GM18498 (cell line): ENCODE data around the gene RNU1-4.
A peak's percentile ranks its signal among the peaks of the same experiment; 100 is the strongest.
"Not testable (repeated sequence)": the region's sequence is repeated elsewhere in the genome, so short reads cannot be mapped to it uniquely, and the experiment has no call there.

Experiments used
- ATAC-seq: cut with Tn5 transposase; IDR thresholded peaks from one replicate; pipeline ENCODE4 v1.9.1; 2021; ENCODE audit warnings: mild to moderate bottlenecking, moderate library complexity; ENCODE audit not compliant: unreplicated experiment

The RNU1-4 gene

DNA sequence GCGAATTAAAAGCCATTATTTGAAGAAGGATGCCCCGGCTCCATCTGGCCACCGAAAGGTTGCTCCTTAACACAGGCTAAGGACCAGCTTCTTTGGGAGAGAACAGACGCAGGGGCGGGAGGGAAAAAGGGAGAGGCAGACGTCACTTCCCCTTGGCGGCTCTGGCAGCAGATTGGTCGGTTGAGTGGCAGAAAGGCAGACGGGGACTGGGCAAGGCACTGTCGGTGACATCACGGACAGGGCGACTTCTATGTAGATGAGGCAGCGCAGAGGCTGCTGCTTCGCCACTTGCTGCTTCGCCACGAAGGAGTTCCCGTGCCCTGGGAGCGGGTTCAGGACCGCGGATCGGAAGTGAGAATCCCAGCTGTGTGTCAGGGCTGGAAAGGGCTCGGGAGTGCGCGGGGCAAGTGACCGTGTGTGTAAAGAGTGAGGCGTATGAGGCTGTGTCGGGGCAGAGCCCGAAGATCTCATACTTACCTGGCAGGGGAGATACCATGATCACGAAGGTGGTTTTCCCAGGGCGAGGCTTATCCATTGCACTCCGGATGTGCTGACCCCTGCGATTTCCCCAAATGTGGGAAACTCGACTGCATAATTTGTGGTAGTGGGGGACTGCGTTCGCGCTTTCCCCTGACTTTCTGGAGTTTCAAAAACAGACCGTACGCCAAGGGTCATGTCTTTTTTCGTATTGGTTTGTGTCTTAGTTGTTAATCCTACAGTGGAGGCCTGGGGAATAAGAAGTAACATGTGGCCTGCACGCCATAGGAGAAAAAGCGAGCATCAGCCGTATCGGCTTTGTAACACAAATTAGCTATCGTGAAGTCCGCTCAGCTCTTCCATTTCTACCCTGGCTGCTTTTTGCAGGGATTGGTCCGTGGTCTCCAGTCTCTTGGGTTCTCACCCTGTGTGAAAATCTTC lies at the start of gene RNU1-4:
Gene RNU1-4, plus strand, starts transcription at position 470 of the 918 bp plus-strand sequence.
- peak; percentile 95 for ATAC-seq

DNA sequence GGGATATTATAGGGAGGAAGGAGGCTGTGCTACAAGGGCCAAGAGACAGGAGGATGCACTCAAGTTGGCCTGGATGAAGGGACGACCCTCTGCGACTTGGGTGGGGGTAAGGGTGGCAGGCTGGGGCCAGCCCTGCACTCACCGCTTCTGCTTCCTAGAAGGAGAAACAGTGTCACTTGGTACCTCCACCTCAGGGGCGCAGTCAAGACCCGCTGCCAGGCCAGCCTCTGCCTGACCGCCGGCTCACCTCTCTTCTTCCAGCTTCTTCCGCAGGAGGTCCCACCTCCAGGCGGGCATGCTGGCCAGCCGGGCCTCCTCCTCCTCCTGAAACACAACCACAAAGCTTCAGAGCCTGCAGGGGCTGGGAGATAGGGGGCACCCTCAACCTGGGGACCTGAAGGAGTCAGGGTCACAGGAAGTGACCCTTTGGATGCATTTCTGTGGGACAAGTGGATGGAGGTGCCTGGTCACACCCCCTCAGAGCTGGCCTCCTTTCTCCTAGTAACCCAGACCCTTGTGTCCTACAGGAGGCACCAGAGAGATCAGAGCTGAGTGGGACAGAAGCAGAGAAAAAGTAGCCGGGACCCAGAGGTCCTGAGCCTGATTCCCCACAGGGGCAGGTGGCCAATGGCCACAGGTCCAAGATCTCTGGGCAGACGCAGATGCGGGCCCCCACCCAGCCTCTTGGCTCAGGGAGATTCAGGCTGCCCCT lies 49.2 kb upstream of the RNU1-4 start:
- ATAC-seq: not testable (repeated sequence)

DNA sequence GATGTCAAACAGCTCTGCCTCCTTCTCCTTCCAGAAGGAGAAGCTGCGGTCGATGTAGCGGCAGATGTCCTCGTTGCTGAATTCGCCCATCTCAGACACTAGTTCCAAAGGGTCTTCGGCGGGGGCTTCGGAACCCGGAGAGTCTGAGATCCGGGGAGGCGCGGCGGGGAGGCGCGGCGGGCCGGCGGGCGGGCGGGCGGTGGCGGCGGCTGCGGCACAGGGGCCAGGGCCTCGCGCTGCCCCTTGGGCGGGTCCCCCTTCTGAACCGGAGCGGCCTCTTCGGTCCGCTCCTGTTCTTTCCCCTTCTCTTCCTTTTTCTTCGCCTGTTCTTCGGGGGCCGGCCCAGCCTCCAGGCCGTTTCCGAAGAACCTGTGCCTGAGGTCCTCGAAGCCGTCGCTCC lies 48.0 kb upstream of the RNU1-4 start:
- not testable (repeated sequence) for ATAC-seq

DNA sequence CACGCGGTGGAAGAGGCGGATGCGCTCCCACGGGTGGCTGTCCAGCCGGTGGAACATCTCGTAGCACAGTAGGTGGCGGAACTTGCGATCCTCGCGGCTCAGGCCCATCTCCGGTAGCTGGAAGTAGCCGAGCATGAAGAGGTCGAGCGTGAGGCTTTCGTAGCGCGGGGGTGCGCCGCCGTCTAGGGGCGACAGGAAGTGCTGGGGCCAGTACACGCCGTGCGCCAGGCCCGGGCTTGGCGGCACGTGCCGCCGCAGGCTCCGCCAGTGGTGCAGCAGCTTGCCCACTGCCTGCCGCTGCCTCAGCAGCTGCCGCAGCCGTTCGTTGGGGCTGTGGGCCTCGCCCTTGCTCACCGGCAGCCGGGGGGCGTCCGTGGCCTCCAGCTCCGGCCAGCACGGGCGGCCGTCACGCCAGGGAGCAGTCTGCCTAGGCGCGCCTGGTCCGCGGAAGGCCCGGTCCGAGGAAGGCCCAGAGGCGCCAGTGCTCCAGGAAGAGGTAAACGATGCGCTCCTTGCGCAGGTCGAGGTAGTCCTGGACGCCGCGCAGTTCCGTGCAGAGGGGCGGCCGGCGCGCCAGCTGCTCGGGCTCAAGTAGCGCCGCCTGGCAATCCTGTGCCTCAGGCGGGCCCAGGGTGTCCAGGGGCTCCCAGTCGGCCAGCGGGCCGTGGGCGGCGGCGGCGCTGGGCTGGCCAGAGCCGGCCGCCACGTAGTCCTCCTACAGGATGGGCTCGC lies 47.4 kb upstream of the RNU1-4 start:
- ATAC-seq: not testable (repeated sequence)

DNA sequence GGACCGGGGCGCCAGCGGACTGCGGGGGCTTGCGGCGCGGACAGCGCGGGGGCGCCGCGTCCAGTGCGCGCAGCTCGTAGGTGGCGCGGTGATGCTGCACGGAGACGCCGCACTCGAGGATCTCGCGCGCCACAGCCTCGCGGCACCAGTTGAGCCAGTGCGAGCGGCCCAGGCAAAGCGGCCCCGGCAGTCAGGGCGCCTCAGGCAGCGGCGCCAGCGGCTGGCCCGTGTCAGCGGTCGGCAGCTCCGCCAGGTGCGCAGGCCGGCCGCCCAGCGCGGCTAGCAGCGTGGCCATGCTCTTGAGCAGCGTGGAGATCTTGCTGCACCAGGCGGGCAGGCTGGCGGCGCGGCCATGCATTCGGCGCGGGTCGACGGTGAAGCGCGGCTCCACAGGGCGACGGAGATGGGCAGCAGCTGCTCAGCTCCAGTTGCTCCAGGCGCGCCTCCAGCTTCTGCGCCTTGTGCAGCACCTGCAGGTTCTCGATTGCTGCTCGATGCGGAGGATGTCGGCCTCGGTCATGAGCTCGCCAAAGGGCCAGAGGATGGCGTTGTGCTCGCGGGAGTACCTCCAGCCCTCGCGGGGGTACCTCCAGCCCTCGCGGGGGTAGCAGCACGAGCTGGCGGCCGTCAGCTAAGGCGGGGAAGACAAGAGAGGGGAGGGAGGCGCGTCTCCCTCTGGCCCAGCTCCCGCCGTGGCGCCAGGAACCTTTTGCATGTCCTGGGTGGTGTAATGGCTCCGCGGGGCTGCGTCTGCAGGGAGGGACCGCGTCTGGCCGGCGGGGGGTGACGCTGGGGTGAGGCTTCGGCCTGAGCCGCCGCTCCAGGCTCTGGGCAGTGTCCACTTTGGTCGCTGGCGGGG lies 46.6 kb upstream of the RNU1-4 start:
- ATAC-seq: not testable (repeated sequence)

DNA sequence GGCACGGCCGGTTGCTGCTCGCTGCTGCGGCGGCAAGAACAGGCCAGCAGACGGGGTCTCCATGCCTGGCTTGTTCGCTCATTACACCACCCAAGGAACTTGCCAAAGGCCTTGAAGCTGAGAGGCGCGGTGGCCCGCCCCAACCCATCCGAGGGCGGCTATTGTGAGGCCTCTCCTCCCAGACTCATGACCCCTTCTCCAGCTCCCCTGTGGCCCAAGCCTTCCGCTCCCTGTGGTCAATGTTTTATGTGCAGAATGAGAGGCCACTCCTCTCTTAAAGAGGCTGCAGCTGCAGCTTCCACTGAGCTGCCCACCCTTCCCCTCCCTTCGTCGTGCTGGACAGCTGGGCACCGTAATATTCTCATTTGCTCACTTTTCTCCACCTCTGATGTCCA lies 46.0 kb upstream of the RNU1-4 start:
- ATAC-seq: not testable (repeated sequence)

DNA sequence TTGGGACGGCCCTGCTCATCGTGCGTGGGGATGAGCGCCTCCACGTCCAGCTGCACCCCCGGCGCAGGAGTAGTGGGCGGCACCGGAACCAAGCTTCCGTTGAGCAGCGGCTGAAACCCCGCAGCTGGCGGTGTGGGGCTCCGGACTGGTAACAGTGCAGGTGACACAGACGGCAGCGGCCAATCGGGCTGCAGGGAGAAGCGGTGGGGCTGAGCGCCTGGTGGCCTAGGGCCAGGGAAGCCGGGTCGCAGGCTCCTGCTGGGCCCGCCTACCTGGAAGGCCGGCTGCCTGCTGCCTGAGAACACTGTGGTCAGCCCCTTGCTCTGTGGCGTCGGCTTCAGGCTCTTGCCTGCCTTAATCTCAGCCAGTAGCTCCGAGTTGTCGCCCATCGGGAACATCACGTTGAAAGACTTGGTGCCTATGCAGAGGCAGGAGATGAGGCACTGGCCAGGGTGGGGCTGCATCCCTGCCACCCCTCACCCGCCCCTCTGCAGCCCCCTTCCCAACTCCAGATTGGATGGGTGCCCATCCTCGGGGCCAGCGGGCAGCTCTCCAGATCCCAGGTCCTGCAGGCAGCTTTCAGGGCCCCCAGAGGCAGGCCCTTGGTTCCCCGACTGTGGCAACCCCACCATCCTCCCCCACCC lies 43.7 kb upstream of the RNU1-4 start:
- ATAC-seq: not testable (repeated sequence)

DNA sequence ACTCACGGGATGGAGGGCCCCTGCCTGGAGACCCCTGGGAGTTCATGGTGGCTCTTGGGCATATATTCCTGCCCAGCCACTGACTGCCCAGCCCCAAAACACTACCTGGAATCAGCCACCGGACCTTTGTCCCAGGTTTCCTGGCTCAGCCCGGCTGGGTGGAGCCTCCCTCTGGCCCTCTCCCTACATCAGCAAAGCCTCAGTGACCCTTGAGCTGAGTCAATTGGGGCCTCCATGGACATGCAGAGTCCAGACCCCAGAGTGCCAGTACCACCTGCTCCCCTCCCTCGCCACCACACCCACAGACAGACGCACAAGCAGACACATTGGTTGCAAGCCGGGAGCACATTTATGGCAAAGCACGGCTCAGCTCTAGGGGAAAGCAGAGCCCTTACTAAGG lies 43.2 kb upstream of the RNU1-4 start:
- not testable (repeated sequence) for ATAC-seq

DNA sequence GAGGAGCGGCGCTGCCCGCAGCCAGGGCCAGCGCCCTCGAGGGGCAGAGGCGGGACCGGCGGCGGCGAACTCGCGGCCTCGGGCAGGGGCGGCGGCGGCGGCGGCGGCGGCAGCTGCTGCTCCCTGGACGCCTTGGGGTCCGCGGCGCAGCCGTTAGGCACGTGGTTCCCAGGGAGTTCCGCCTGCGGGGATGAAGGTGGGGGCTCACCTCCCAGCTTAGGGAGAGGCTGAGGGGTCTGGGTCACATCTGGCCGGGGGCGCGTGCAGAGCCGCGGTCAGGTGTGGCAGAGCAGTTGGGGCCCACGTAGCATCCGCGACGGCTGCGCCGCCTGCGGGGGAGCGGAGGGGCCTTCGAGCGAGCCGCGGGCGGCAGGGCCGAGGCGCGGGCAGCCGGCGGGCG lies 40.9 kb upstream of the RNU1-4 start:
- not testable (repeated sequence) for ATAC-seq

DNA sequence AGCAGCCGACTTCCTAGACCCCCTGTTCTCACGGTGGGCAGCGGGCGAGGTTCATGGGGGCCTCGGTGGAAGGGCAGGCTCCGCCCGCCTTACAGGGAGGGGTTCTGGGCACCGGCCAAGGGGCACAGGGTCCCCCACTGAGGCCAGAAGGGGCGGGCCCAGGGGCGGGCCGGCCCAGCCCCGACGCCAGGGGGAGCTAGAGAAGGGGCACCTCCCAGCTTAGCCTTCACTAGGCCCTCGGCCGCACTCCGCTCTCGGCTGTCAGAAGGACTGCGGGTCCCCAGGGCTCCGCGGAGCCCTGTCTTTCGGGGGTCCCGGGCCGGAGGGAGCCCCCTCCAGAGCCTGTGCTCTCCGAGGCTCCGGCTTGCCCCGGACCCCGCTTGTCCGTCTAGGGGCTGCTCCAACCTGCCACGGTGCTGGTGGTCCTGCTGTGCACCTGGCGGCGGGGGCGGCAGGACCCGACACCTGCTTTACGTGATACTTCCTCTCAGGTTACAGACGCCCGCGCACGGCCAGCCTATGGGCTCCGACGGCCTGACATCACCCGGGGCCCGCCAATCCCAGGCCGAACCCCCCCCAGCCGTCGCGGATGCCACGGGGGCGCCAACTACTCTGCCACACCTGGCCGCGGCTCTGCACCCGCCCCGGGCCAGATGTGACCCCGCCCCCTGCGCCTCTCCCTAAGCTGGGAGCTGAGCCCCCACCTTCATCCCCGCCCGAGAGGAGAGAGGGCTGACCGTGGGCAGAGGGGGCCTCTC lies 40.0 kb upstream of the RNU1-4 start:
- not testable (repeated sequence) for ATAC-seq

DNA sequence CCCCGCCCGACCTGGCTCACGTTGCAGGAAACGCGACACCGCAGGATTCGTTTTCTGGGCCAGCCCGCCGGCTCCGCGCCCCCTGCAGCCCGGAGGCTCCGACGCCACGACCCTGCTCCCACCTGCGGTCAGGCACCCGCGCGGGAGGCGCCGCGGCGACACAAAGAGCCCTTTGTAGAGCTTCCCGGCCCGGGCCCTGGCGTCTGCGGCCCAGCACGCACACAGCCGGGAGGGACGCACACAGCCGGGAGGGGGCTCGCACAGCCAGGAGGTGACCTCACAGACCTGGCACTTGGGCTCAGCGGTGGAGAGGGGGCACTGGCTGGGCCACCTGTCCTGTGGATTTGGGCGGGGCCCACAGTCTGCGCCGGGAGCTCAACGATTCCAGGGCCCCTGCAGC lies 39.1 kb upstream of the RNU1-4 start:
- ATAC-seq: not testable (repeated sequence)

DNA sequence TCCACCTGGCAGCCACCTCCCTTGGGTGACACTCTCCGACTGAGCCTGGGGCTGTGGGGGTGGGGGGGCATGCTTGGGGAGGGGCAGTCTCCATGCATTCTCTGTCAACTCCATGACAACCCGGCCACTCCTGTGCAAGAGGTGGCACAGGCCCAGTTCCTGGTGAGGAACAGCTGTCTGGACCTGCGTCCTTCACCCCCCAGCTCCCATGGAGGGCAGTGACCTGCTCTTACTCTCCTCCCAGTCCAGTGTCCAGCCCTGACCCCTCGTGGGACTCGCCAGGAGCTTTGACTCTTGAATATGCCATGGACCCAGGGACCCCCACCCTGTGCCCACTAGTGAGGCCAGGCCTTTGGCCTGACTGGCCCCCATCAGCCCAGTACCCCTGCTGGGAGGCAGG lies 38.0 kb upstream of the RNU1-4 start:
- not testable (repeated sequence) for ATAC-seq

DNA sequence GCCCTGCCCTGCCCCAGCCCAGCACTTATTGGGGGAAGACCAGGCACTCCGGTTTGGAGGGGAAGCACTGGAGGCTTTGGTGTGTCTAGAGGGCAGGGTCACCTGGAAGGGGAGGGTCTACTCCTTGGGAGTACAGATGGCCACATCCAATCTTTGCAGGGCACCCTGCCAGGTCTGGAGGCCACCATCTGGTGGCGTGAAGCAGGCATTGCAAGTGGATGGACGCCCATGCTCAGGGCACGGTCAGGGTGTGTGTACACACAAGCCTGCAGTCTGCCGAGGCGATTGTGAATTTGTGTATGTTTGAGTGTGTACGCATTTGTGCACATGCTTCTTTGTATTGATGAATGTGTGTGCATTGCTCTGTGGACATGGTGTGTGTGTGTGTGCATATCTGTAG lies 37.2 kb upstream of the RNU1-4 start:
- not testable (repeated sequence) for ATAC-seq

DNA sequence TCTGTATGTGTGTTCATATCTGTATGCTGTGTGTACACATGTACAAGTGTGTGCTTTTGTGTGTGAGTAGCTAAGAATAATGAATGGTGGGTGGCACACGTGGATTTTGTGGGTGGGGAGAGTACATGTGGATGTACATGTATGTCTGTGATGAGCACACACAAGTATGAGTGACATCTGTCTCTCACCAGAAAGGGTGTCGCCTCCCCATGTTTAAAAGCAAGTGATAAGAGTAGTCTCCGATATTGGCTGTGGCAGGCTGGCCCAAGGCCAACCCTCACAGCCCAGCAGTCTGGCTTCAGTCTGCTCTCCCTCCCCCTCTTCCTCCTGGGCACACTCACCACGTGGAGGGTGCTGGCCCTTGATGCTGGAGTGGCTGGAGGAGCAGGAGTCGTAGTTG lies 36.7 kb upstream of the RNU1-4 start:
- not testable (repeated sequence) for ATAC-seq

DNA sequence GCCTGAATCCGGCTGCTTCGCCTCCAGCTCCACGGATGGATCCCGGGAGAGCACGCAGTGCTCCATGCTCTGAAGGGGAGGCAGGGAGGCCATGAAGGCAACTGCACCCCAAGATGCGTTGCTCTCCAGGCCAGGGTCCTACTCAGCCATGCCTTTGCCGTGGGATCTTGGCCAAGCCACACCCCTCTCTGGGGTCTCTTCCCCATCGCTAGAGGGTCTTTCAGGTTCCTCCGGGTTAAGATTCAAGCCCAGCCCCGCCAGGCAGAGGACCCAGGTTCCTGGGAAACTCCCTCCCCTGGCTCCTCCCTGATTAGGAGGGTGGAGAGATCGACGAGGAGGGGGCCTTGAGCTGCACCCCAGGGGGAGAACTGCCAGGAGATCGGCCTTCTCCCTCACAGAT lies 36.2 kb upstream of the RNU1-4 start:
- ATAC-seq: not testable (repeated sequence)

DNA sequence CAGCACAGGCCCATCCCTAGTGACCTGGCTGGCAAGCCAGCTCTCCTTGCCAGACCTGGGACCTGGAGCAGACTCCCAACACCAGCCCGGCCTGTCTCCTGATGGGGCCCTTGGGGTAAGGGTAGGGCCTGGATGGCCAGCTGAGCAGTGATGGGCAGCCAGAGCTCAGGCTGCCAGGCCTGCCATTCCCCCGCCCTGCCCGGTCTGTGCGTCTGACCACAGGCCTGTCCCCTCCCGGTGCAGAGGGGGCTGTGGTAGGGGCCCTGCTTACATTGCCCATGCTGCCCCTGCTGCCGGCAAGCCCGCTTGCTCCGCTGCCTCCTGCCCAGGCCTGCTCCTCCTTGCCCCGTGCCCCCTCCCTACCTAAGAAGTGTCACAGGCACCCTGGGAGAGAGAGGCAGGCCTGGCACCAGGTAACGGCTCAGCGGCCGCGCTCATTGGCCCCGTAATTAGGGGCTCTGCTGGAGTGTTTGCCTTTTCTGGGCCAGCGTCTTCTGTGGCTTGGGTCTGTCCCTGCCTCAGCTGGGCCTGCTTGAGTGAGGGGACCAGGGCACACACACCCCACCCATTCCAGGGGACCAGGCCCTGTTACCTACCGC lies 35.7 kb upstream of the RNU1-4 start:
- ATAC-seq: not testable (repeated sequence)

DNA sequence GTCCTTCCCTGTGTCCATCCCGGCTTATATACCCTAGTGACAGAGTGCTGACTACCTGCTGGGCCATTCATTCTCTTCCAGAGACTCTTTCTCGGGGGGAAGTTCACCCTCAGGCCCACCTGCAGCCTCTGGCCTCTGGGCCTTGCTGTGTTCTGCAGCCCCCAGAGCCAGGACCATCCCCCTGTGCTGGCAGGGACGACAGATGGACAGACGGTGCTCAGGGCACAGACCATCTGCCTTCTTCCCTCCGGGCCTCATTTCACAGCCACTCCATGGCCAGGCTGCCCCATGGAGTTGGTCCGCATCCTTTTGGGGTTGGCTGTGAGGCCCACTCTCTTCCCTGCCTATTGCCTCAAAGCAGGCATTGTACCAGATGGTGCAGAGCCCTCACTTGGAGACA lies 34.0 kb upstream of the RNU1-4 start:
- ATAC-seq: not testable (repeated sequence)
